ENCODE measurements around the gene CACHD1.
"Not testable (repeated sequence)": the region's sequence is repeated elsewhere in the genome, so short reads cannot be mapped to it uniquely, and the experiment has no call there.

Gene CACHD1

DNA sequence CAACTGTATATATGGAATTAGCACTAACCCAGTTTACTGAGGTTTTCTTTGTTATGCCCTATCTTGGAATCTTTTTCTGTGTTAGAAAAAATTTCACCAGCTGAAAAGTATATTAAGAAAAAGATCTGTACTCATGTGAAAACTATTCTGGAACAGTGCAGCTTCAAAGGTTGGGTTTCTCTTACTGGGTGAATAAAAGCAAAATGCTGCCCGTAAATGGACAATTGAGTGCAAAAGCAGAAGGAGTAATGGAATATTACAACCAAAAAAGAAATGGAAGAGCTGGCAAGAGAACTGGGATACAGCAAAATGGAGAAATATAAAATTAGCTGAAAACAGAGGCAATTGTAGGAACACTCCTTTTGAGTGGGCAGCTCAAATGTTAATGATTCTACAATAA, 257.9 kb downstream of the CACHD1 start:
- Histone ChIP-seq H4K20me1 (ENCODE audit: low read depth, low read length) (no peaks in the 10 kb centered on the region), H3K27ac (ENCODE audit: low read depth, low read length) (no peak overlapping the region), H3K9me3 (ENCODE audit: insufficient read depth, low read length) (no peaks in the 10 kb centered on the region), H3K36me3 (ENCODE audit: low read length) (no peaks in the 10 kb centered on the region), H3F3A (ENCODE audit: insufficient read depth) (no peaks in the 10 kb centered on the region), H2AFZ (ENCODE audit: low read depth, low read length, severe bottlenecking) (no peak overlapping the region), H3K4me3 (ENCODE audit: insufficient read depth, low read length, poor library complexity, severe bottlenecking) (no peak overlapping the region), H3K27me3 (ENCODE audit: low read length) (no peaks in the 10 kb centered on the region), H3K9me2 (replicated peaks; ENCODE audit: insufficient read depth, low read length) (no peaks in the 10 kb centered on the region), H3K4me2 (ENCODE audit: low read depth, low read length, poor library complexity, severe bottlenecking) (no peak overlapping the region), H3K79me2 (ENCODE audit: insufficient read depth, low read length) (no peaks in the 10 kb centered on the region), H3K9ac (ENCODE audit: low read length) (no peak overlapping the region)
- TF ChIP-seq EZH2phosphoT487 (conservative IDR thresholded peaks at IDR 0.05; ENCODE audit: low read length), result no peak
- TF ChIP-seq, protein P1, sequence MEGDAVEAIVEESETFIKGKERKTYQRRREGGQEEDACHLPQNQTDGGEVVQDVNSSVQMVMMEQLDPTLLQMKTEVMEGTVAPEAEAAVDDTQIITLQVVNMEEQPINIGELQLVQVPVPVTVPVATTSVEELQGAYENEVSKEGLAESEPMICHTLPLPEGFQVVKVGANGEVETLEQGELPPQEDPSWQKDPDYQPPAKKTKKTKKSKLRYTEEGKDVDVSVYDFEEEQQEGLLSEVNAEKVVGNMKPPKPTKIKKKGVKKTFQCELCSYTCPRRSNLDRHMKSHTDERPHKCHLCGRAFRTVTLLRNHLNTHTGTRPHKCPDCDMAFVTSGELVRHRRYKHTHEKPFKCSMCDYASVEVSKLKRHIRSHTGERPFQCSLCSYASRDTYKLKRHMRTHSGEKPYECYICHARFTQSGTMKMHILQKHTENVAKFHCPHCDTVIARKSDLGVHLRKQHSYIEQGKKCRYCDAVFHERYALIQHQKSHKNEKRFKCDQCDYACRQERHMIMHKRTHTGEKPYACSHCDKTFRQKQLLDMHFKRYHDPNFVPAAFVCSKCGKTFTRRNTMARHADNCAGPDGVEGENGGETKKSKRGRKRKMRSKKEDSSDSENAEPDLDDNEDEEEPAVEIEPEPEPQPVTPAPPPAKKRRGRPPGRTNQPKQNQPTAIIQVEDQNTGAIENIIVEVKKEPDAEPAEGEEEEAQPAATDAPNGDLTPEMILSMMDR (IDR thresholded peaks at IDR 0.05; ENCODE audit: insufficient read depth, low read length, poor library complexity, severe bottlenecking), result no peak

DNA sequence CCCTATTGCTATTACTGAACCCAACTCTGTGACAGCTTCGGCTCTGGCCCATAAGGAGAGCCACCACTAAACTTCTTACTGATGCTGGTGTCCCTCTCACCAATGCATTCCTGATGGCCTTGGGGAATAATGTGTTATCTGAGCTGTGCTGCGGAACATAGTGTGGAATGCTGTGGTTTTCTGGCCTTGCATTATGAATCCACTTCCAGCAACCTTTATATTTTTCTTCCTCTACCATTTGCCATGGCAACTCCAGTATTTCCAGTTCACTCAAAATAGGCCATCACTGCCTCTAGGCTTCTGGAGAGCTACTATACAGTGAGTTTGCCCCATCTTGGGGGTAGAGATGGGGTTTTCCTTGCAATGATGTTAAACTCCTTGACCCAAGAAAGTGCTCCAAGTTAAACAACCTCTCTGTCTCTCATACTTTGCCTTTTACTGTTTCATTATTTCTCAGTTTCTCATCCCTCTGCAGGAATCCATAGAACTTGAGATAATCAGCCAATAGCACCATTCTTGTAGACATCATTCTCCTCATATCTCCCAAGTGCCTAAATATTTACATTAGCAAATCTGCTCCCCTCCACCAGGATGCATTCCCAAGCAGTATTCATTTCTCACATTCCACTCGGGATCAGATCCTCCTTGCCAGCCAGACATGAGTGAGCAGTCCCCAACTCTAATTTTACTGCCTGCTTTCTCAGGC, 263.8 kb downstream of the CACHD1 start:
- H3K36me3 ChIP-seq (ENCODE audit: low read length), result no peaks in the 10 kb centered on the region
- no peak overlapping the region for H3K9ac ChIP-seq (ENCODE audit: low read length)
- H3K9me3 ChIP-seq (ENCODE audit: insufficient read depth, low read length), result no peaks in the 10 kb centered on the region
- TF ChIP-seq EZH2phosphoT487 (conservative IDR thresholded peaks at IDR 0.05; ENCODE audit: low read length), result no peak
- TF ChIP-seq, protein P1 (IDR thresholded peaks at IDR 0.05; ENCODE audit: insufficient read depth, low read length, poor library complexity, severe bottlenecking), result no peak
- no peaks in the 10 kb centered on the region for H3K9me2 ChIP-seq (replicated peaks; ENCODE audit: insufficient read depth, low read length)
- H3K27ac ChIP-seq (ENCODE audit: low read depth, low read length), result no peak overlapping the region
- H3K27me3 ChIP-seq (ENCODE audit: low read length), result no peaks in the 10 kb centered on the region
- no peaks in the 10 kb centered on the region for H3K79me2 ChIP-seq (ENCODE audit: insufficient read depth, low read length)
- H2AFZ ChIP-seq (ENCODE audit: low read depth, low read length, severe bottlenecking), result no peak overlapping the region
- no peak overlapping the region for H3K4me2 ChIP-seq (ENCODE audit: low read depth, low read length, poor library complexity, severe bottlenecking)
- no peaks in the 10 kb centered on the region for H4K20me1 ChIP-seq (ENCODE audit: low read depth, low read length)
- no peak overlapping the region for H3K4me3 ChIP-seq (ENCODE audit: insufficient read depth, low read length, poor library complexity, severe bottlenecking)
- no peaks in the 10 kb centered on the region for H3F3A ChIP-seq (ENCODE audit: insufficient read depth)

DNA sequence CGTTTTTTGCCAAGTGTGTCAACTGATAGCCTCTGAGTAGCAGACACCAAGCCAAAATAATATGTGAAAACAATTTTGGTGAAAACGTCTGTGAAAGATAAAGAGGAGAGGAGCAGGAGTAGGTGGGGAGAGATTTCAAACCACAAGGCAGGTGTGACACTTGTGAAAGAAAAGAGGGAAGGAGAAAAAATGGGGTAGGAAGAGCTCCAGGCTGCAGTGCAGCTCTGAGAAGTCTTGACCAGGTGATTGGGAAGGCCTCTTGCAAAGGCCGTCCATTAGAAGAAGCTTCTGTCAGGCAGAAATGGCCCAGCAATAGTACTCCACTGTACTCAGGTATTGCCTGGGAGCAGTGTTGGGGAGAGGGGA, 264.3 kb downstream of the CACHD1 start:
- no peak overlapping the region for H3K4me3 ChIP-seq (ENCODE audit: insufficient read depth, low read length, poor library complexity, severe bottlenecking)
- no peak for TF ChIP-seq EZH2phosphoT487 (conservative IDR thresholded peaks at IDR 0.05; ENCODE audit: low read length)
- TF ChIP-seq, protein P1 (IDR thresholded peaks at IDR 0.05; ENCODE audit: insufficient read depth, low read length, poor library complexity, severe bottlenecking), result no peak
- no peak overlapping the region for H3K9ac ChIP-seq (ENCODE audit: low read length)

DNA sequence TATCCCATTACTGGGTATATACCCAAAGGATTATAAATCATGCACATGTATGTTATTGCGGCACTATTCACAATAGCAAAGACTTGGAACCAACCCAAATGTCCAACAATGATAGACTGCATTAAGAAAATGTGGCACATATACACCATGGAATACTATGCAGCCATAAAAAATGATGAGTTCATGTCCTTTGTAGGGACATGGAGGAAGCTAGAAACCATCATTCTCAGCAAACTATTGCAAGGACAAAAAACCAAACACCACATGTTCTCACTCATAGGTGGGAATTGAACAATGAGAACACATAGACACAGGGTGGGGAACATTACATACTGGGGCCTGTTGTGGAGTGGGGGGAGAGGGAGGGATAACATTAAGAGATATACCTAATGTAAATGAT, 270.8 kb downstream of the CACHD1 start:
- H3K9me3 ChIP-seq (ENCODE audit: insufficient read depth, low read length); H3F3A ChIP-seq (ENCODE audit: insufficient read depth); H3K9ac ChIP-seq (ENCODE audit: low read length); H4K20me1 ChIP-seq (ENCODE audit: low read depth, low read length); H3K79me2 ChIP-seq (ENCODE audit: insufficient read depth, low read length); H3K4me3 ChIP-seq (ENCODE audit: insufficient read depth, low read length, poor library complexity, severe bottlenecking); H3K4me2 ChIP-seq (ENCODE audit: low read depth, low read length, poor library complexity, severe bottlenecking); H3K9me2 ChIP-seq (replicated peaks; ENCODE audit: insufficient read depth, low read length); H3K27me3 ChIP-seq (ENCODE audit: low read length); H3K27ac ChIP-seq (ENCODE audit: low read depth, low read length); H2AFZ ChIP-seq (ENCODE audit: low read depth, low read length, severe bottlenecking); H3K36me3 ChIP-seq (ENCODE audit: low read length): not testable (repeated sequence)

More for the DNA sequence above, 264.3 kb downstream of the CACHD1 start:
- no peak overlapping the region for H3K4me2 ChIP-seq (ENCODE audit: low read depth, low read length, poor library complexity, severe bottlenecking)
- no peaks in the 10 kb centered on the region for H3K36me3 ChIP-seq (ENCODE audit: low read length)
- no peaks in the 10 kb centered on the region for H3K9me2 ChIP-seq (replicated peaks; ENCODE audit: insufficient read depth, low read length)
- H3K27ac ChIP-seq (ENCODE audit: low read depth, low read length), result no peak overlapping the region
- H4K20me1 ChIP-seq (ENCODE audit: low read depth, low read length), result no peaks in the 10 kb centered on the region
- H3F3A ChIP-seq (ENCODE audit: insufficient read depth), result no peaks in the 10 kb centered on the region
- H3K79me2 ChIP-seq (ENCODE audit: insufficient read depth, low read length), result no peaks in the 10 kb centered on the region
- no peak overlapping the region for H2AFZ ChIP-seq (ENCODE audit: low read depth, low read length, severe bottlenecking)
- no peaks in the 10 kb centered on the region for H3K27me3 ChIP-seq (ENCODE audit: low read length)
- no peaks in the 10 kb centered on the region for H3K9me3 ChIP-seq (ENCODE audit: insufficient read depth, low read length)

Measured in SU-DHL-6 (cell line).